HL-60/S4 (cell line): Measurements from ENCODE around the gene RELL2.

Experiments used
- in situ Hi-C: fragments of 300-500 bp; cut with MboI; formaldehyde crosslinking; loops from 2 replicates; pipeline ENCODE4 v1.14.3; 2022; ENCODE audit warnings: low sequenced_read_pairs

RELL2 gene

DNA sequence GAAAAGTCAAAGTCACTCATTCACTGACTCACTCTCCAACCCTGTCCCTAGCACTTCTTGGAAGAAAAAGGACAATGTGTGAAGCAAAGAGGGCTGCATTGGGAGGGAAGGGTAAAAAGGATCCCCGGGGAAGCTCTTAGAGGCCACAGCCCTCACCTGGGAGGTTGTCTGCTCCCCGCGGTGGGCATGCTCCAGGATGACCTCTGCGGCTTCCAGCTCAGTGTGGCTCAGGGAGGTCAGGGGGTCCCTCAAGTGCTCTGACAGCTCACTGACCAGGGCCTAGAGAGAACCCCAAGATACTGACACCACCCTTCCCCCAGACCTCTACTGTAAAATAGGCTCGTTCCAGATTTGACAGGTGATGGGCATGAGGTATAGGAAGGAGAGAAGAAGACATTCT lies 10.4 kb downstream of the RELL2 start:
- in situ Hi-C loops: no loop called here

- in situ Hi-C loops: no loop called here
These were observed 11.1 kb downstream of the RELL2 start for GRCh38 chr5:141647851-141648250.

DNA sequence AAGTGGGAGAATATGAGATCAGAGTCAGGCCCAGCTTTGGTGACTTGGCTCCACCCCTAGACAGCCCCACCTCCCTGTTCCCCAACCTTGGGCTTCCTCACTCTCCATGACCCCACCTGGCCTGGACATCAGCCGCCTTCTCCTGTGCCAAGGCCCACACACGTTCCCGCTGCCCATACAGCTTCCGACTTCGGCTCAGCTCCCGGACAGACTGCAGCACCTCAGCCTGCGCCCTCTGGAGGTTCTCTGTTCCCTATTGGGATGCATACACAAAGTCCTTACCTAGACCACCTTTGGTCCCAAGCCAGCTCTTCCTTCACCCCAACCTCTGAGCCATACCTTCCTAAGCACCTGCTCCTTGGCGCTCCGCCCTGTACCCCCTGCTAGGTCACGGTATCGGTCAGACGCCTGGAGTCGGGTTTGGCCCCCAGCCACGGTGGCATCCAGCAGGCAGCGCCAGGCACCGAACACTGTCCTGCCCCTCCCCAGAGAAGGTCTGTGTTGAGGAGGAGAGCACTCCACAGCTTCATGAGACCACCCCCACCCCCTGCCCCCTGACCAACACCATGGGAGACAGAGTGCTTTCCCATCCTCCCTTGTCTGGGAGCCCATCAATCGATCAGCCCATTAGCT lies 12.4 kb downstream of the RELL2 start:
- in situ Hi-C loops: no loop called here

DNA sequence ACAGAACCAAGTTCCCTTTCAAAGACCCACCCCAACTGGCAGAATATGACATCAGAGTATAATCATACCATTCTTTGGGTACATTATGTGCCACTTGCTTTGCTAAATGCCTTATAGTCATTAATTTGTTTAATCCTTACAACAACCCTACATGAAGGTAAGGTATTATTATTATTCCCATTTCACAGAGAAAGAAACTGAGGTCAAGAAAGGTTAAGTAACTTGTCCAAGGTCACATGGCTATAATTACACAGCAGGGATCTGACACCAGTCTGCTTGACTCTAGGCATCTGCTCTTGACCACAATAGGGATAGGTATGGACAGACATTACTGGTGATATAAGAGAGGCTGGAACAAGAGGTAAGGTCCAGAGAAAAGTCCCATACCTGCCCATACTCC lies 13.2 kb downstream of the RELL2 start:
- in situ Hi-C loops: no loop called here

DNA sequence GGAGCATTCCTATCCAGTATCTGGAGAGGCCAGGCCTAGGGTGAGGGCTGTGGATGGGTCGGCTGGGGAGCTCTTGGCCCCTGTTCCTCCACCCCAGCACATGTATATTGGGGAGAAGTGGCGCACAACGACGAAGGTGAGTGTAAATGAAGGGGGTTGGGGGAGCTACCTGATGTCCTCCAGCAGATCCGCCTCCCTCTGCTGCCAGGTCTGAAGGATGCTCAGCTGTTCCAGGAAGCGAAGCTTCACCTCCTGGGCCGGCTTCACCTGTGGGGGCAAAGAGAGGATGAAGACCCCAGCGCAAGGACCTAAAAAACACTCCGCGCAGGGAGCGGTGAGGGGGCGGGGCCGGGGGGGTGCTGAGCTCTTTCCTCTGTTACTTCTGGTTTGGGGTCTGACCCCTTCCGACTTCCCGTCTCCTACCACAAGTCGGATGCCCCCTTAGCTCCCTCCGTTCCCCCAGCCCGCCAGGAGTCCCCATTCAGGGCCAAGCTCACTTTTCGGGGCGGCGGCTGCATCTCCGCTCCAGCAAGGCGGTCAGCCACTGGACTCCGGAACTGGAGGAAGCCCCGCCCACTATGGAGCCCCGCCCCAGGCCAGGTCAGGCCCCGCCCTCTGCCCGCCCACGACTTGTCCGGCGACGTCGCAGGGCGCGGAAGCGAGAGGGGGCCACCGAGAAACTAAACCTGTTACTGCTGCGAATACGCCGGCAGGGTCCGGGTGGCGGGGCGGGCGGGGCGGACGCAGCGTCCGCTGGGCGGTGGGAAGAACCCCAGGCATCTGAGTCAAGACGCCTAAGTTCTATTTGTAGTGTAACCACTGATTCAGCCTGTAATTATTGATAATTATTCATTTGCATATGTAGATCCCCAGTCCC lies 14.3 kb downstream of the RELL2 start, which contains the start of gene FCHSD1:
Gene FCHSD1 (minus strand): TSS at position 568 of the 877 bp plus-strand sequence. CDS start 50 bp downstream, at position 518.
- in situ Hi-C loops: no loop called here

DNA sequence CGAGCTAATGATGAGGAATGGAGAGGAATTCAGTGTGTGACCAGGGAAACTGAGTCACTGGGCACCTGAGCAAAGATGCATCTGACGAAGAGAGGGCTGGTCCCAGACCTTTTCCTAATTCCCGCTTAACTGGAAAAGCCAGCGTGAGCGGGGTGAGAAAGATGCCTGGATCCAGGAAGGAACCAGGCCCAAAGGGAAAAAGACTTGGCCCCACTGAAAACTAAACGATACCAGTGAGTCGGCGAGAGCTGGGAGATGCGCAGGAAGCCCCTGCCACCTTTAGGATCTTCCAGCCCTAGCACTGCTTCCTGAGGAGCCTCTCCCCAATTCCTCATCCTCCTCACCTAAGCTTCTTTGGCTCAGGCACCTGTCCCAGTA lies 14.9 kb downstream of the RELL2 start:
- in situ Hi-C loops: no loop called here

GRCh38 chr5:141654298-141654697 lies 17.5 kb downstream of the RELL2 start:
- in situ Hi-C loops: no loop called here

- in situ Hi-C loops: no loop called here
These were observed 18.2 kb downstream of the RELL2 start for GRCh38 chr5:141655020-141655419.

DNA sequence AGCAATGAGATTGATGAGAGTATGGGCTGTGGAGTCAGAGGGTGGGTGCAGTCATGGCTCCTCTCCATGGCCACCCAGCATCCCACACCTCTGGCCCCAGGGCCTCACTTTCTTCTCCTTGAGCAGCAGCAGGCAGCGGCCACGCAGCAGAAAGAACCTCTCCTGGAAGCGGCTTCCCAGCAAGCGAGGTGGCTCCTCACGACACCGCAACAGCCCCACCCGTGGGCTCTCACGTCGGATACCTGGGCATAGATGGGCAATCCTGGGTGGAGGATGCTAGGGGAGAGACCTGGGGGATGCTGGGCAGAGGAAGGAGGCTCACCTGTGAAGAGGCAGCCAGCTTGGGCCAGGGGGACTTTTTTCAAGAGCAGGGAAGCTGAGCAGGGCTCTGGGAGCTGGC lies 19.6 kb downstream of the RELL2 start:
- in situ Hi-C loops: no loop called here

DNA sequence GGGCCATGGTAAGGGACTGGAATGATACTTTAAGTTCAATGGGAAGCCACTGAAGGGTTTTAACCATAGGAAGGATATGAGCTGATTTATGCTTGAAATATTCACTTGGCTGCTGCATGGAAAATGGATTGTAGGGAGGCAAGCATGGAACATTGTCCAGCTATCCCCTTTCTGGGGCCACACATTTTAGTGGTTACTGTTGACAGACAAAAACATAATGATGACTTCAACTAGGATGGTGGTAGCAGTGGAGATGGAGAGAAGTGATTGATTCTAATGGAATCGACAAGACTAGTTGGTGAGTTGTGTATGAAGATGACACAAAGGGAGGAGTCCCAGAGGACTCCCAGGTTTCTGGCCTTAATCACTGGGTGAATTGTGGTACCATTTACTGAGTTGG lies 20.6 kb downstream of the RELL2 start:
- in situ Hi-C loops: no loop called here

DNA sequence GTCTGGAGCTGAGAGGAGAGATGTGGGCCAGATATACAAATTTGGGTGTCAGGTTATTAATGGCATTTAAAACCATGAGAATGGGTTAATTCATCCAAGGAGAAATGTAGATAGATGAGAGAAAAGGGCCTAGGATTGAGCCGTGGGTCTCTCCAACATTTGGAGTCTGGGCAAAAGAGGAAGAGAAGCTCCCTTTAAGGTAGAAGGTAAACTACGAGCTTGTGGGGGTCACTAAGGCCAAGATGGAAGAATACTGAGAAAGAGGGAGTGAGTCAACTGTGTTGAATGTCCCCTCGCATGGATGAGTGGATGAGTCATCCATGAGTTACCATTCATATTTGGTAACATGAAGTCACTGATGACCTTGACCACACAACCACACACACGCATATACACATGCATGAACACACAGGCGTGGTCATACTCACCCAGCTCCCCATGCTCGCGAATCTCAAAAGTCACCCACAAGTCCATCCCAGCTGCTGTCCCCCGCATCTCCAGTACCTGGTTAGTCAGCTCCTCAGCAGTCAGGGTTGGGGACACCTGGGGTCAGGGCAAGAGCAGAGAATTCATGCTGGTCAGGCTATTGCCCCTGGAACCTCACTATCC lies 21.2 kb downstream of the RELL2 start:
- in situ Hi-C loops: no loop called here

DNA sequence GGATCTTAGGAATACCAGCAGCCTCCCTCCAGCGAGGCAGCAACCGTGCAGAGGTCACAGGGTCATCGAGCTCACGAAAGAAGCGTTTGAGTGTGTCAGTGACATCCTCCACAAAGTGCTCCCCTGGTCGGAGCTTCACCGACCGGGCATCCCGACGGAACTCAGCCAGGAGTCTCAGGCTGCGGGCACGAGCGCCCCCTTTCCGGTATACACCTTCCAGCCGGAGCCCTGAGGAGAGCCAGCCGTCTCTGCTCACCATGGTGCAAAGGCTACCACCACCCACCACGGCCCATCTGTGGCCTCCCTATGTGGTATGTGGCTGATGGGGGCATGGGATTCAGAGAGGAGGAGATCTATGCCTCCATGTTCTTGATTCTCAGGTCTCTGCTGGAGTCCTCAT lies 25.2 kb downstream of the RELL2 start:
- in situ Hi-C loops: no loop called here

GRCh38 chr5:141663506-141663905 lies 26.7 kb downstream of the RELL2 start:
- in situ Hi-C loops: no loop called here

GRCh38 chr5:141664733-141665461 lies 28.1 kb downstream of the RELL2 start:
- in situ Hi-C loops: no loop called here

DNA sequence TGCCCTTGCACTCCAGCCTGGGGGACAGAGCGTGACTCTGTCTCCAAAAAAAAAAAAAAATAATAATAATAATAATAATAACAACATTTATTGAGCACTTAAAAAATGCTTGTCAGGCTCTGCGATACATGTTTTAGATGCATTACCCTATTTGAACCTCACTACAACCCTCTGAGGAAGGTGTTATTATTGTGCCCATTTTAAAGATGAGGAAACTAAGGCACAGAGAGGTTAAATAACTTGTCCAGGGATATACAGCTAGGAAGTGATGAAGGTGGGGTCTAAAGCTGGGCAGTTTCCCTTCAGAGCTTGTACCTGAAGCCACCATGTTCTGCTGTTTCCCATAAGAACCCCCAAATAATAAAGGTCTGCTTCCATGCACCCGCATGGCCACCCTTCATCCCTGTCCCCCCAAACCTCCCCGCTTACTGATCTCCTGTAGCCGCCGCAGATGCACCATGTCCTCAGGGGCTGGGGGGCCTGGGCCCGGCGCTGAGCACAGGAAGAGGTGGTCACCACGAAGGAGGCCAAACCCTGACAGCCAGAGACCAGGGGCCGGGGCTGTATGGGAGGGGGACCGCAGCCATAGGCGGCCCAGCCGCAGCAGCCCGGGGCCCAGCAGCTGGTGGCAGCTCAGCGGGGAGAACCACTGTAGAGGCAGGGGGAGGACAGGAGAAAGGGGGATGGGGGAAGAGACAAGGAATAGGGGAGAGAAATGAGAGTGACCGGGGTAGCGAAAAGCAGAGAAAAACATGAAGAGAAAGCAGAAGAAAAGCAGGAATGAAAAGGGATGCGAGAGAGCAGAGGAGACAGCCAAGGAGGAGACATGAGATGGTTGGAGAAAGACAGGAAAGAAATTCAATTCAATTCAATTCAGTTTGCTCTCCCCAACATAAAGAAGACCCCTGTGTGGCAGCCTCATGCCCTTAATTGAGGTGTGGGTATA lies 29.5 kb downstream of the RELL2 start:
- in situ Hi-C loops: no loop called here

GRCh38 chr5:141668601-141669265 lies 31.9 kb downstream of the RELL2 start:
- in situ Hi-C loops: no loop called here

GRCh38 chr5:141669520-141669919 lies 32.7 kb downstream of the RELL2 start:
- in situ Hi-C loops: no loop called here

DNA sequence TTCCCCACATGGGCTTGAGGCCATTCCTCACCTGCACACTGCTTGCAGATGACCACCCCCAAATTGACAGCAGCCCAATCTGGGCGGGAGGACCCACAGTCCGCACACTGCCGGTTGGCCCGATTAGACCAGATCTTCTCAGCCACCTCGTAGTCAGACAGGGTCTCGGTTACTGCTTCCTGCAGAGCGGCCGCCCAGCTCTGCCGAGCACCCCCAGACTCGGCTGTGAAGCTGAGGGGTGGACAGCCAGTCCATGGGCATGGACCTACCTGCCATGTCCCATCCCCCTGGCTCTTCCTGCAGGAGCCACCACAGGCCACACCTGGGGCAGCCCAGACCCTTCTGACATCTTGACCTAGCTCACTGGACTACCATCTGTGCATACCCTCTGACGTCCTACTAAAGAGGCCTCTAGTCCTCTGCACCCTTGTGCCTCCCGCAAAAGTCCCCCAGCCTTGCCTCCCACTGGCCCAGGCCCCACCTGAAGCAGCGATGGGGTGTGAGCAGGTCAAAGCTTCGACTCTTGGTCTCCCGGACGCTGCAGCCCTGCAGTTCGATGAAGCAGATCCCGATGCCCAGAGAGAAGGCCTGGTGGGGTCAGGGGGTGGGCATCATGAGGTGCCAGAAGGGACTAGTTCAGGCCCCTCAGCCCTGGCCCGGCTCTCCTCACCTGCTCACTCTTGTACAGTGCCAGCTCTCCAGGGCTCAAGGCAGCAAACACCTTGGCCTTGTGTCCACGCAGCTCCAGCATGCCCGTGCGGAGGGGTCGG lies 35.5 kb downstream of the RELL2 start:
- in situ Hi-C loops: no loop called here
